Upper lobe of left lung (tissue), 4 donors: Measurements from ENCODE around the gene NPC1L1.

Experiments
- POLR2AphosphoS5 ChIP-seq, 2 donors: sonication (generic); formaldehyde crosslinking; IDR thresholded peaks; one replicate each; pipeline ENCODE4 v1.5.1; 2017; ENCODE audit warnings: antibody characterized with exemption in 2 of 2
- TF ChIP-seq, protein P1 (sequence below), 6 experiments: fragments of 450-650 bp in 4 of 6; fragments of 200-600 bp in 2 of 6; sonication (generic) in 2 of 6; IDR thresholded peaks; one replicate each; pipeline ENCODE4 v1.5.1; 2016 to 2019; ENCODE audit warnings: antibody characterized with exemption in 6 of 6

DNA sequence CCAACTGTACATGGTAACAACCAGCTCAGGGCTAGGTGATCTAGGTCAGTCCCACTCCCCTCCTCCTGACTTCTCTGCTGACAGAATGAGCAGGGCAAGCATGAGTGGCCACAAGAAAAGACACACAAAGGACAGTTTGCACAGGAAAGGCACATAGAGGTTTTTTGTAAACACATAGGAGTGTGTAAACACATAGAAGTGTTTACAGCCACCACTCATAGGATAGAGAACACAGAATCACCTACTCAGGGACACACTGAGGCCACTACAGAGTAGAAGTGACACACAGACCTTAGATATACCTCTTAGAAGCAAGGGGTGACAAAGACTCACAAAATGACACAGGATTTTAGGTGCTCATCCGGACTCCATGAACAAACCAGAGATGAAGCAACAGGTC, 69.7 kb downstream of the NPC1L1 start:
- TF ChIP-seq, protein P1, sequence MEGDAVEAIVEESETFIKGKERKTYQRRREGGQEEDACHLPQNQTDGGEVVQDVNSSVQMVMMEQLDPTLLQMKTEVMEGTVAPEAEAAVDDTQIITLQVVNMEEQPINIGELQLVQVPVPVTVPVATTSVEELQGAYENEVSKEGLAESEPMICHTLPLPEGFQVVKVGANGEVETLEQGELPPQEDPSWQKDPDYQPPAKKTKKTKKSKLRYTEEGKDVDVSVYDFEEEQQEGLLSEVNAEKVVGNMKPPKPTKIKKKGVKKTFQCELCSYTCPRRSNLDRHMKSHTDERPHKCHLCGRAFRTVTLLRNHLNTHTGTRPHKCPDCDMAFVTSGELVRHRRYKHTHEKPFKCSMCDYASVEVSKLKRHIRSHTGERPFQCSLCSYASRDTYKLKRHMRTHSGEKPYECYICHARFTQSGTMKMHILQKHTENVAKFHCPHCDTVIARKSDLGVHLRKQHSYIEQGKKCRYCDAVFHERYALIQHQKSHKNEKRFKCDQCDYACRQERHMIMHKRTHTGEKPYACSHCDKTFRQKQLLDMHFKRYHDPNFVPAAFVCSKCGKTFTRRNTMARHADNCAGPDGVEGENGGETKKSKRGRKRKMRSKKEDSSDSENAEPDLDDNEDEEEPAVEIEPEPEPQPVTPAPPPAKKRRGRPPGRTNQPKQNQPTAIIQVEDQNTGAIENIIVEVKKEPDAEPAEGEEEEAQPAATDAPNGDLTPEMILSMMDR (IDR thresholded peaks at IDR 0.05) = no peak
- TF ChIP-seq POLR2AphosphoS5 (IDR thresholded peaks at IDR 0.05) = no peak
